Trophoblast cell (in vitro differentiated cells and primary cell): ENCODE data around the gene ATF2.
"Not testable (repeated sequence)": the region's sequence is repeated elsewhere in the genome, so short reads cannot be mapped to it uniquely, and the experiment has no call there.

Experiments used
- DNase-seq, 2 donors: peaks; one replicate each; pipeline ENCODE4 v3.0.0-alpha.2; 2016
- H2AFZ ChIP-seq: 2 replicates; pipeline ENCODE4 v1.6.1; 2013; ENCODE audit warnings: low read length, moderate library complexity, mild to moderate bottlenecking; ENCODE audit not compliant: insufficient read depth, poor library complexity
- H2AK5ac ChIP-seq: 2 replicates; pipeline ENCODE4 v1.6.1; 2013; ENCODE audit warnings: mild to moderate bottlenecking, low read length
- H2BK120ac ChIP-seq: 2 replicates; pipeline ENCODE4 v1.6.1; 2013; ENCODE audit warnings: low read length, mild to moderate bottlenecking, moderate library complexity; ENCODE audit not compliant: insufficient read depth, poor library complexity
- H2BK12ac ChIP-seq: 2 replicates; pipeline ENCODE4 v1.6.1; 2013; ENCODE audit warnings: mild to moderate bottlenecking, low read length, moderate library complexity
- H2BK5ac ChIP-seq: 2 replicates; pipeline ENCODE4 v1.6.1; 2013; ENCODE audit warnings: low read length, low read depth, moderate library complexity, mild to moderate bottlenecking; ENCODE audit not compliant: poor library complexity
- H3K14ac ChIP-seq: 2 replicates; pipeline ENCODE4 v1.6.1; 2013; ENCODE audit warnings: mild to moderate bottlenecking, low read length
- H3K18ac ChIP-seq: 2 replicates; pipeline ENCODE4 v1.6.1; 2013; ENCODE audit warnings: mild to moderate bottlenecking, low read length
- H3K23ac ChIP-seq: 2 replicates; pipeline ENCODE4 v1.6.1; 2013; ENCODE audit warnings: low read length
- H3K27ac ChIP-seq: 2 replicates; pipeline ENCODE4 v1.5.1; 2013; ENCODE audit warnings: low read depth, mild to moderate bottlenecking, inconsistent platforms, low read length, moderate library complexity
- H3K27me3 ChIP-seq: 2 replicates; pipeline ENCODE4 v1.6.1; 2013; ENCODE audit warnings: inconsistent platforms, mild to moderate bottlenecking, low read length, moderate library complexity; ENCODE audit not compliant: insufficient read depth
- H3K36me3 ChIP-seq, 2 experiments: 1 replicate in 1 of 2; 2 replicates in 1 of 2; pipeline ENCODE4 v1.6.1; 2013; ENCODE audit warnings: low read length in 2 of 2, mild to moderate bottlenecking in 2 of 2, moderate library complexity in 1 of 2; ENCODE audit not compliant: insufficient read depth in 2 of 2, control insufficient read depth in 1 of 2
- H3K4ac ChIP-seq: 2 replicates; pipeline ENCODE4 v1.6.1; 2013; ENCODE audit warnings: low read depth, mild to moderate bottlenecking, low read length, moderate library complexity
- H3K4me1 ChIP-seq, 2 experiments: 1 replicate in 1 of 2; 2 replicates in 1 of 2; pipeline ENCODE4 v1.6.1; 2013; ENCODE audit warnings: low read length in 2 of 2, mild to moderate bottlenecking in 2 of 2, moderate library complexity in 1 of 2; ENCODE audit not compliant: insufficient read depth in 2 of 2, control insufficient read depth in 1 of 2
- H3K4me2 ChIP-seq: 2 replicates; pipeline ENCODE4 v1.6.1; 2013; ENCODE audit warnings: inconsistent platforms, mild to moderate bottlenecking, low read length, moderate library complexity
- H3K4me3 ChIP-seq: 2 replicates; pipeline ENCODE4 v1.5.1; 2013; ENCODE audit warnings: mild to moderate bottlenecking, low read depth, low read length, inconsistent platforms
- H3K79me1 ChIP-seq: one replicate; pipeline ENCODE4 v1.6.1; 2013; ENCODE audit warnings: low read length
- H3K79me2 ChIP-seq: 2 replicates; pipeline ENCODE4 v1.6.1; 2013; ENCODE audit warnings: low read length, mild to moderate bottlenecking; ENCODE audit not compliant: control insufficient read depth, insufficient read depth, poor library complexity
- H3K9ac ChIP-seq: 2 replicates; pipeline ENCODE4 v1.6.1; 2013; ENCODE audit warnings: mild to moderate bottlenecking, low read length
- H3K9me3 ChIP-seq: 2 replicates; pipeline ENCODE4 v1.6.1; 2013; ENCODE audit warnings: low read depth, mild to moderate bottlenecking, control low read depth, inconsistent platforms, low read length; ENCODE audit not compliant: insufficient read depth
- H4K12ac ChIP-seq: 2 replicates; pipeline ENCODE4 v1.6.1; 2013; ENCODE audit warnings: low read depth, mild to moderate bottlenecking, low read length, moderate library complexity
- H4K8ac ChIP-seq: 2 replicates; pipeline ENCODE4 v1.6.1; 2013; ENCODE audit warnings: low read depth, mild to moderate bottlenecking, low read length, moderate library complexity
- H4K91ac ChIP-seq: one replicate; pipeline ENCODE4 v1.6.1; 2013; ENCODE audit warnings: low read depth, mild to moderate bottlenecking, low read length, moderate library complexity
- WGBS: extraction: QIAGEN DNeasy Blood & Tissue Kit; methylation state at CpG from one replicate; pipeline ENCODE4 v1.1.7; 2013; ENCODE audit warnings: missing lambda C conversion rate; ENCODE audit not compliant: insufficient read length, insufficient coverage; ENCODE audit errors: extremely low coverage; 5-methylcytosine and 5-hydroxymethylcytosine counted together

ATF2 gene

DNA sequence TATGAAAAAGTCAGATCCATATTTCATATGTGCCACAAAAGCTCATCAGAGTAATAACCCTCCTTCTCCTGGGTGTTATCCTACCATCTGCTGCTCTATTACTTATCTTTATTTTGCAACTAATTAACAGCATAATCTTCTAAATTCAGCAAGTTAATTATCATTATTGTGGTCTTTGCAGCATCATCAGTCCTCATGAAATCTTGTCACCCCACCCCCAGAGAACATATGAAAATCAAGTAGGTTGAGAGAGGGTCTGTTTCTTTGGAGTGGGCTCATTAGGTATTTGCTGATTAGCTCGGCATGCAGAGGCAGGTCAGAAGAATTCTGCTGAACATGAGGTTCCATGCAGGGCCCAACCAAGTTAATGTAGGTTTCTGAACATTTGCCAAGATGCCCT, 64.8 kb downstream of the ATF2 start:
- no peaks in the 10 kb centered on the region for H3K79me1 ChIP-seq
- H2BK12ac ChIP-seq, result no peak overlapping the region
- no CpG with 5 or more reads among the region's 1 CpG for WGBS
- no peak overlapping the region for H2AK5ac ChIP-seq
- no peak for DNase-seq
- H3K4me3 ChIP-seq, result no peak overlapping the region
- no peaks in the 10 kb centered on the region for H3K4me1 ChIP-seq
- H2BK120ac ChIP-seq, result no peak overlapping the region
- no peaks in the 10 kb centered on the region for H3K79me2 ChIP-seq
- H3K27ac ChIP-seq, result no peak overlapping the region
- no peak overlapping the region for H4K12ac ChIP-seq
- no peak overlapping the region for H3K18ac ChIP-seq
- no peaks in the 10 kb centered on the region for H3K9me3 ChIP-seq
- H3K23ac ChIP-seq, result no peak overlapping the region
- no peak overlapping the region for H3K4me2 ChIP-seq
- H4K91ac ChIP-seq, result no peak overlapping the region
- no peak overlapping the region for H2AFZ ChIP-seq
- no peaks in the 10 kb centered on the region for H3K27me3 ChIP-seq
- H3K4ac ChIP-seq, result no peak overlapping the region
- no peak overlapping the region for H3K14ac ChIP-seq
- H4K8ac ChIP-seq, result no peak overlapping the region
- no peak overlapping the region for H2BK5ac ChIP-seq
- peaks cover 11 to 14% of the 10 kb centered on the region in 2 experiments for H3K36me3 ChIP-seq
- H3K9ac ChIP-seq, result no peak overlapping the region

DNA sequence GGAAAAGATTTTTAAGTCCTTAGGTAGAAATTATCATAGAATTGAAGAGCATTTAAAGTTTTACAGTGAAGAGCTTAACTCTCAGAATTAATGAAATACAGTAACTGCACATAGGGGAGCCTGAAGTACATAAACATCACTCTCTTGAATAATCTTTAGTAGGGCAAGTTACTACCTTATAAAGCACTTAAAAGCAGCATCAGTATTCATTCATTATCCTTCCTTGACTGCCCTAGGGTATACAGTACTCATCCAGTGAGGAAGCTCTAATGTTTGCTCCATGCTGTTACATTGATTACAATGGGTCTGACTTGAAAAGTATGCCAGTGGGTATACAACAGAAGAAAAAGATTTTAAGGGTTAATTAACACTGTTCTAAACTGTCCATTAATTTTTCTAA, 66.5 kb downstream of the ATF2 start:
- no peaks in the 10 kb centered on the region for H3K4me1 ChIP-seq
- H2AK5ac ChIP-seq, result no peak overlapping the region
- no peak overlapping the region for H4K8ac ChIP-seq
- H3K9me3 ChIP-seq, result no peaks in the 10 kb centered on the region
- H2BK5ac ChIP-seq, result no peak overlapping the region
- H2BK120ac ChIP-seq, result no peak overlapping the region
- H2BK12ac ChIP-seq, result no peak overlapping the region
- H4K91ac ChIP-seq, result no peak overlapping the region
- H2AFZ ChIP-seq, result no peak overlapping the region
- H3K27me3 ChIP-seq, result no peaks in the 10 kb centered on the region
- H3K27ac ChIP-seq, result no peak overlapping the region
- H3K36me3 ChIP-seq, result peaks cover 2 to 4% of the 10 kb centered on the region in 2 experiments
- no peak overlapping the region for H3K9ac ChIP-seq
- DNase-seq, result no peak
- no peak overlapping the region for H3K18ac ChIP-seq
- H3K79me2 ChIP-seq, result no peaks in the 10 kb centered on the region
- H3K14ac ChIP-seq, result no peak overlapping the region
- no peak overlapping the region for H4K12ac ChIP-seq
- no peak overlapping the region for H3K23ac ChIP-seq
- no peak overlapping the region for H3K4me3 ChIP-seq
- H3K4me2 ChIP-seq, result no peak overlapping the region
- no peaks in the 10 kb centered on the region for H3K79me1 ChIP-seq
- no peak overlapping the region for H3K4ac ChIP-seq

DNA sequence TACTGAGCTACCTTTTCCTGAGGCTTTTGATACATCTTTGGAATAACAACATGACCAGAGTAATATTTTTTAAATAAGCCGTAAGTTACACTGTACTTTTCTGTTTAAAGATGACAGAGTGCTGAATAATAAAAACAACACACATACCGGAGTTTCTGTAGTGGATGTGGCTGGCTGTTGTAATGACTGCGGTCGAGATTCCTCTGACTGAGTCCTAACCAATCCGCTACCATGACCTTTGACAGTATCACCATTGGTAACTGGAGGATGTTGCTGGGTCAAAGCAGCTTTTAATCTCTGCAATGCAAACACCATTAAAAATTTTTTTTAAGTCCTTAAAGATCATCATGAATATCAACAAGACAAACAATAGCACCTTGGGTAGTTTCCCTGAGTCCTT, 70.7 kb downstream of the ATF2 start:
- H2BK12ac ChIP-seq, result no peak overlapping the region
- H3K14ac ChIP-seq, result no peak overlapping the region
- no peaks in the 10 kb centered on the region for H3K79me1 ChIP-seq
- no peak overlapping the region for H4K91ac ChIP-seq
- H3K4me3 ChIP-seq, result no peak overlapping the region
- no peak overlapping the region for H4K8ac ChIP-seq
- DNase-seq, result no peak
- no peak overlapping the region for H3K9ac ChIP-seq
- H4K12ac ChIP-seq, result no peak overlapping the region
- H2AFZ ChIP-seq, result no peak overlapping the region
- no peak overlapping the region for H2AK5ac ChIP-seq
- H3K36me3 ChIP-seq, result peaks cover 3 to 8% of the 10 kb centered on the region in 2 experiments
- no peaks in the 10 kb centered on the region for H3K9me3 ChIP-seq
- no peaks in the 10 kb centered on the region for H3K79me2 ChIP-seq
- no peaks in the 10 kb centered on the region for H3K4me1 ChIP-seq
- no peaks in the 10 kb centered on the region for H3K27me3 ChIP-seq
- no peak overlapping the region for H3K23ac ChIP-seq
- no peak overlapping the region for H2BK5ac ChIP-seq
- H3K18ac ChIP-seq, result no peak overlapping the region
- H3K4me2 ChIP-seq, result no peak overlapping the region
- no CpG with 5 or more reads among the region's 5 CpGs for WGBS
- H2BK120ac ChIP-seq, result no peak overlapping the region
- H3K4ac ChIP-seq, result no peak overlapping the region
- H3K27ac ChIP-seq, result no peak overlapping the region

DNA sequence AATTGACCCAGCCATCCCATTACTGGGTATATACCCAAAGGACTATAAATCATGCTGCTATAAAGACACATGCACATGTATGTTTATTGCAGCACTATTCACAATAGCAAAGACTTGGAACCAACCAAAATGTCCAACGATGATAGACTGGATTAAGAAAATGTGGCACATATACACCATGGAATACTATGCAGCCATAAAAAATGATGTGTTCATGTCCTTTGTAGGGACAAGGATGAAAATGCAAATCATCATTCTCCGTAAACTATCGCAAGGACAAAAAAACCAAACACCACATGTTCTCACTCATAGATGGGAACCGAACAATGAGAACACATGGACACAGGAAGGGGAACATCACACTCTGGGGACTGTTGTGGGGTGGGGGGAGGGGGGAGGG, 83.9 kb downstream of the ATF2 start:
- H3K23ac ChIP-seq, H3K27ac ChIP-seq, H2AK5ac ChIP-seq, H3K9ac ChIP-seq, H4K91ac ChIP-seq, H4K8ac ChIP-seq, H2BK5ac ChIP-seq, H4K12ac ChIP-seq, H3K14ac ChIP-seq, DNase-seq, H3K9me3 ChIP-seq, H3K36me3 ChIP-seq, H3K4me2 ChIP-seq, H3K79me1 ChIP-seq, H3K27me3 ChIP-seq, H2BK120ac ChIP-seq, H3K4me1 ChIP-seq, H2BK12ac ChIP-seq, H3K18ac ChIP-seq, H2AFZ ChIP-seq, H3K79me2 ChIP-seq, H3K4ac ChIP-seq, H3K4me3 ChIP-seq: not testable (repeated sequence)
- no CpG with 5 or more reads among the region's 4 CpGs for WGBS
